Measurements from ENCODE around the gene BCL7A. TPM values are rescaled to one million over a fixed set of nuclear protein-coding genes. Genes with fewer than 3 reads are reported as not detected.

The BCL7A gene
- total and polyA plus RNA-seq, 2 of the 8 experiments (the other 6 are each of a cell fraction or from before 2014, with no cell fraction given): 11.9 to 12.7 TPM

- TF ChIP-seq, protein P1, sequence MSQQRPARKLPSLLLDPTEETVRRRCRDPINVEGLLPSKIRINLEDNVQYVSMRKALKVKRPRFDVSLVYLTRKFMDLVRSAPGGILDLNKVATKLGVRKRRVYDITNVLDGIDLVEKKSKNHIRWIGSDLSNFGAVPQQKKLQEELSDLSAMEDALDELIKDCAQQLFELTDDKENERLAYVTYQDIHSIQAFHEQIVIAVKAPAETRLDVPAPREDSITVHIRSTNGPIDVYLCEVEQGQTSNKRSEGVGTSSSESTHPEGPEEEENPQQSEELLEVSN (IDR thresholded peaks at IDR 0.05): no peak
- TF ChIP-seq, protein P2, sequence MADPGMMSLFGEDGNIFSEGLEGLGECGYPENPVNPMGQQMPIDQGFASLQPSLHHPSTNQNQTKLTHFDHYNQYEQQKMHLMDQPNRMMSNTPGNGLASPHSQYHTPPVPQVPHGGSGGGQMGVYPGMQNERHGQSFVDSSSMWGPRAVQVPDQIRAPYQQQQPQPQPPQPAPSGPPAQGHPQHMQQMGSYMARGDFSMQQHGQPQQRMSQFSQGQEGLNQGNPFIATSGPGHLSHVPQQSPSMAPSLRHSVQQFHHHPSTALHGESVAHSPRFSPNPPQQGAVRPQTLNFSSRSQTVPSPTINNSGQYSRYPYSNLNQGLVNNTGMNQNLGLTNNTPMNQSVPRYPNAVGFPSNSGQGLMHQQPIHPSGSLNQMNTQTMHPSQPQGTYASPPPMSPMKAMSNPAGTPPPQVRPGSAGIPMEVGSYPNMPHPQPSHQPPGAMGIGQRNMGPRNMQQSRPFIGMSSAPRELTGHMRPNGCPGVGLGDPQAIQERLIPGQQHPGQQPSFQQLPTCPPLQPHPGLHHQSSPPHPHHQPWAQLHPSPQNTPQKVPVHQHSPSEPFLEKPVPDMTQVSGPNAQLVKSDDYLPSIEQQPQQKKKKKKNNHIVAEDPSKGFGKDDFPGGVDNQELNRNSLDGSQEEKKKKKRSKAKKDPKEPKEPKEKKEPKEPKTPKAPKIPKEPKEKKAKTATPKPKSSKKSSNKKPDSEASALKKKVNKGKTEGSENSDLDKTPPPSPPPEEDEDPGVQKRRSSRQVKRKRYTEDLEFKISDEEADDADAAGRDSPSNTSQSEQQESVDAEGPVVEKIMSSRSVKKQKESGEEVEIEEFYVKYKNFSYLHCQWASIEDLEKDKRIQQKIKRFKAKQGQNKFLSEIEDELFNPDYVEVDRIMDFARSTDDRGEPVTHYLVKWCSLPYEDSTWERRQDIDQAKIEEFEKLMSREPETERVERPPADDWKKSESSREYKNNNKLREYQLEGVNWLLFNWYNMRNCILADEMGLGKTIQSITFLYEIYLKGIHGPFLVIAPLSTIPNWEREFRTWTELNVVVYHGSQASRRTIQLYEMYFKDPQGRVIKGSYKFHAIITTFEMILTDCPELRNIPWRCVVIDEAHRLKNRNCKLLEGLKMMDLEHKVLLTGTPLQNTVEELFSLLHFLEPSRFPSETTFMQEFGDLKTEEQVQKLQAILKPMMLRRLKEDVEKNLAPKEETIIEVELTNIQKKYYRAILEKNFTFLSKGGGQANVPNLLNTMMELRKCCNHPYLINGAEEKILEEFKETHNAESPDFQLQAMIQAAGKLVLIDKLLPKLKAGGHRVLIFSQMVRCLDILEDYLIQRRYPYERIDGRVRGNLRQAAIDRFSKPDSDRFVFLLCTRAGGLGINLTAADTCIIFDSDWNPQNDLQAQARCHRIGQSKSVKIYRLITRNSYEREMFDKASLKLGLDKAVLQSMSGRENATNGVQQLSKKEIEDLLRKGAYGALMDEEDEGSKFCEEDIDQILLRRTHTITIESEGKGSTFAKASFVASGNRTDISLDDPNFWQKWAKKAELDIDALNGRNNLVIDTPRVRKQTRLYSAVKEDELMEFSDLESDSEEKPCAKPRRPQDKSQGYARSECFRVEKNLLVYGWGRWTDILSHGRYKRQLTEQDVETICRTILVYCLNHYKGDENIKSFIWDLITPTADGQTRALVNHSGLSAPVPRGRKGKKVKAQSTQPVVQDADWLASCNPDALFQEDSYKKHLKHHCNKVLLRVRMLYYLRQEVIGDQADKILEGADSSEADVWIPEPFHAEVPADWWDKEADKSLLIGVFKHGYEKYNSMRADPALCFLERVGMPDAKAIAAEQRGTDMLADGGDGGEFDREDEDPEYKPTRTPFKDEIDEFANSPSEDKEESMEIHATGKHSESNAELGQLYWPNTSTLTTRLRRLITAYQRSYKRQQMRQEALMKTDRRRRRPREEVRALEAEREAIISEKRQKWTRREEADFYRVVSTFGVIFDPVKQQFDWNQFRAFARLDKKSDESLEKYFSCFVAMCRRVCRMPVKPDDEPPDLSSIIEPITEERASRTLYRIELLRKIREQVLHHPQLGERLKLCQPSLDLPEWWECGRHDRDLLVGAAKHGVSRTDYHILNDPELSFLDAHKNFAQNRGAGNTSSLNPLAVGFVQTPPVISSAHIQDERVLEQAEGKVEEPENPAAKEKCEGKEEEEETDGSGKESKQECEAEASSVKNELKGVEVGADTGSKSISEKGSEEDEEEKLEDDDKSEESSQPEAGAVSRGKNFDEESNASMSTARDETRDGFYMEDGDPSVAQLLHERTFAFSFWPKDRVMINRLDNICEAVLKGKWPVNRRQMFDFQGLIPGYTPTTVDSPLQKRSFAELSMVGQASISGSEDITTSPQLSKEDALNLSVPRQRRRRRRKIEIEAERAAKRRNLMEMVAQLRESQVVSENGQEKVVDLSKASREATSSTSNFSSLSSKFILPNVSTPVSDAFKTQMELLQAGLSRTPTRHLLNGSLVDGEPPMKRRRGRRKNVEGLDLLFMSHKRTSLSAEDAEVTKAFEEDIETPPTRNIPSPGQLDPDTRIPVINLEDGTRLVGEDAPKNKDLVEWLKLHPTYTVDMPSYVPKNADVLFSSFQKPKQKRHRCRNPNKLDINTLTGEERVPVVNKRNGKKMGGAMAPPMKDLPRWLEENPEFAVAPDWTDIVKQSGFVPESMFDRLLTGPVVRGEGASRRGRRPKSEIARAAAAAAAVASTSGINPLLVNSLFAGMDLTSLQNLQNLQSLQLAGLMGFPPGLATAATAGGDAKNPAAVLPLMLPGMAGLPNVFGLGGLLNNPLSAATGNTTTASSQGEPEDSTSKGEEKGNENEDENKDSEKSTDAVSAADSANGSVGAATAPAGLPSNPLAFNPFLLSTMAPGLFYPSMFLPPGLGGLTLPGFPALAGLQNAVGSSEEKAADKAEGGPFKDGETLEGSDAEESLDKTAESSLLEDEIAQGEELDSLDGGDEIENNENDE (IDR thresholded peaks at IDR 0.05; ENCODE audit: insufficient replicate concordance, low read length): no peak
- TF ChIP-seq ASH2L (IDR thresholded peaks at IDR 0.05; ENCODE audit: low read length): no peak
Observed at GRCh38 chr12:122018457-122018856, 3.2 kb upstream of the BCL7A start (continued).
